NCI-H1436 (cell line): ENCODE results near the gene BHLHE23.
A peak's percentile ranks its signal among the peaks of the same experiment; 100 is the strongest.

Experiments
- DNase-seq: peaks from one replicate; lab custom pipeline; 2025; lab: John Stamatoyannopoulos, UW

The BHLHE23 gene

DNA sequence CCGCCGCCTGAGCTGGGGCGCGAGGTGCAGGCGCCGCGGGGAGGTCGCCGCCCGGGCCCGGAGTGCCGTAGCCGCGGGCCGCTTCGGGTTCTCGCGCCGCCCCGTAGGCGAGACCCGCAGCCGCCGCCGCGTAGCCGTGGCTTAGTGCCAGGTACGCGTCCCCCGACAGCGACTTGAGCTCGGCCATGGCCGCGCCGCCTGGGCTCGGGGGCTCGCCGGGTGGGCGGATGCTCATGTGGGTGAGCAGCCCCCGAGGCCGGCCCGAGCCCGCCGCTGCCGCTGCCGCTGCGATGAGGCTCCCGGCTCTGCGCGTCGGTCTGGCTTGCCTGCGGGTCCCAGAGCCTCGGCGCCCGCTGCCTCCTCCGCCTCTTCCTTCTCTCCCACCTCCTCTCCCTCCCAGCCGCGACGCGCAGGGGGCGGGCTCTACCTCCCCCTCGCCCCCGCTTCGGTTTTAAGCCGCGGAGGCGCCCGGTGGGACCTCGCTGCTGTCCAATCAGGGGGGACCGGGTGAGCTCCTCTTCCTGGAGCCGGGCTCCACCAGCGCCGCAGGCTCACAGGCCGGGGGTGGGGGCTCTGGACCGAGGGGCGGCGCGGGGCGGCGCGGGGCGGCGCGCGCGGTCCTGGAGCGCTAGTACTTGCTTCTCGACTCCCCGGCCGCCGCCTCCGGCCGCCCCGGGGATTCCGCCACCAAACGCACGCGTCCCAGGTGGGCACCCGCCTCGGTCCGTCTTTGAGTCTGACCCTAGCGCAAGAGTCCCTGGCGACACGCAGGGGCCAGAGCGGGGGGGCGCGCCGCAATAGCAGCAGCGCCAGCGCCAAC lies at the start of gene BHLHE23:
TSS of gene BHLHE23 (minus strand) at position 425 of the 820 bp plus-strand sequence. CDS start at position 235, 190 bp downstream.
- DNase-seq, result peak; percentile 83

DNA sequence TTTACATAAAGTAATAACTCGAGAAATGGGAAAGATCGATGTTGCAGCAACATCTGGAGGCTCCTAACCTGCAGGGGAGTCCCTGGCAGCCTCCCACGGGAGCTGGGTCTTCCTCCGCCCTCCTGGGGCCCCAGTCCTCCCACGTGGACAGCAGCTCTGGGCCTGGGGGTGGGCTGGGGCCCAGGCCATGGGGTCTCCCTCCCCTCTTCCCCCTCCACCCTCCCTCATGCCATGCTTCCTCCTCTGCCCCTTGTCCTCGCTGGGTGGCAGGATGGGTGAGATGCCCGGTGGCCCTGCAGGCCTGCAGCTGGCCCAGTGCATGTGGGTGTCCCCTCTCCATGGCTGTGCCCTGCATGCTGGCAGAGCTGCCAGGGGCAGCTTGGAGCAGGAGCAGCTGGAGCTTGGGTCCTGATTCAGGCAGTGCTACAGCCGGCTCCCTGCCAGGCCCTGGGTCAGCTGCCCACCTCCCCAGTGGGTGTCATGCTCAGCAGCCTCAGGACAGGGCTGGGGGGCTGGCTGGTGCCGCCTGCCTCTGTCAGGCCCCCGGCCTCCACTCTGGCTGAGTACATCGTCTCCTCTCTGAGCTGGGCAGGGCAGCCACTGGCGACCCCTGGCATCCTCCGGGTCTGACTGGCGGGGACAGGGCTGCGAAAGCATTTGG lies 48.9 kb upstream of the BHLHE23 start:
- DNase-seq, result no peak

DNA sequence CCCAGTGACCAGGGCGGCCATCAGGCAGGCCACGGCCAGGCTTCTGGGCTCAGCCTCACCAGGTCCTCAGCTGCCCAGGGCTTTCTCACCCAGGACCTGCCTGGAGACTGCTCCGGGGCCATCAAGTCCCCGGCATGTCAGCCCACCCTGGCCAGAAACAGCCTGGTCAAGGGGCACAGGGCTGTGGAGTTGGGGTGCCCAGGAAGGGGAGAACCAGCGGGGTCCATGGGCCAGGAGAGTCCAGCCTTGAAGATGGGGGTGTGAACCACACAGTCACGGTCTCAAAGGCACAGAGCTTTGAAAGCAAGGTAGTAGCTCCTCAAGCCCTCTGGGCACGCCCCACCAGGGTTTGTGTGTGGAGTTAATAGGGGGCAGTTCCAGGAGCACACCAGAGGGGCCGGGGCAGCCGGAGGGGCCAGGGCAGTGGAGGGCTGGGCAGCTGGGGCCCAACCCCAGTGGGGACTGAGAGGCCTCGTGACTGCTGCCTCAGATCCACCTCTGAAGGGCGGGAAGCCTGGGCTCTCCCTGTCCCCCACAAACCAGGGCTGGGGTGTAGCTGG lies 48.0 kb upstream of the BHLHE23 start:
- no peak for DNase-seq

DNA sequence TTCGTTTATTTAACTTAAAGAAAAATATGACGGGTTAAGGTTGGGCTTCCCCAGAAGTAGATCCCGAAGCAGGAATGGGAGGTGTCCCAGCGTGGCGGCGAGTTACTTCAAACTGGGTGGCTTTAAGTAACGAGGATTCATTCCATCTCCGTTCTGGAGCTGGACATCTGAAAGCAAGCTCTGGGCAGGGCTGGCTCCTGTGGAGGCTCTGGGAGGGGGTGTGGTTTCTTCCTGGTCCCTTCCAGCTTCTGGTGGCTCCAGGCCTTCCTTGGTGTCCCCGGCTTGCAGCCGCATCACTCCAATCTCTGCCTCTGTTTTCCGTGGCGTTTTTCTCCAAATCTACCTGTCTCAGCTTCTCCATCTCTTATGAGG lies 47.3 kb upstream of the BHLHE23 start:
- no peak for DNase-seq

DNA sequence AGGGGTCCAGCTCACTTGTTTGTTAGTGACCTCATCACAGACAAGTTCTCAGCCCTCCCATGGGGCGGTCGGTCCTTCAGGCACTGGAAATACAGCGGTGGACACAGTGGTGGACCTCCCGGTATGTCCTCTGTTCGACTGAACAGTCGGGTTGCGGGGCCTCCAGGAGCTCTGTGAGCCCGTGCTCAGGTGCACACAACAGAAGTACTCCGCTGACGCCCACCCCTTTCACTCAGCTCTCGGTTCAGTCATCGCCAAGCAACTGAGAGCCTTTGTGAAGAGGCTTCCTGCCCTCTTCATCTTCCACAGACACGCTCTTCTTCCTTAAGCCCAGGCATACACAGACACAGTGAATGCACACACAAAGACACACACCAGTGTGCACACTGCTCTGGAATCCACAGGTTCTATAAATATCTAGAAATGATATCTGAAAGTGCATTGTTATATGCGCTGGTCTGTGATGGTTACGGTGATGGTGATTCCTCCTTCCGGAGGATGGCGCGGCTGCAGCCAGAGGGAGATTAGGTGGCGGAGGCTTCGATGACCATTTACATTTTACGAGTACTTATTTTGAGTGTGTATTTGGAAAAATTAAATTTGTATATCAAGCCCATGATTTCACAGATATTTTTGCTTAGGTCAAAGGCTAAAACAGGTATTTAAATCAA lies 46.8 kb upstream of the BHLHE23 start:
- DNase-seq, result no peak

DNA sequence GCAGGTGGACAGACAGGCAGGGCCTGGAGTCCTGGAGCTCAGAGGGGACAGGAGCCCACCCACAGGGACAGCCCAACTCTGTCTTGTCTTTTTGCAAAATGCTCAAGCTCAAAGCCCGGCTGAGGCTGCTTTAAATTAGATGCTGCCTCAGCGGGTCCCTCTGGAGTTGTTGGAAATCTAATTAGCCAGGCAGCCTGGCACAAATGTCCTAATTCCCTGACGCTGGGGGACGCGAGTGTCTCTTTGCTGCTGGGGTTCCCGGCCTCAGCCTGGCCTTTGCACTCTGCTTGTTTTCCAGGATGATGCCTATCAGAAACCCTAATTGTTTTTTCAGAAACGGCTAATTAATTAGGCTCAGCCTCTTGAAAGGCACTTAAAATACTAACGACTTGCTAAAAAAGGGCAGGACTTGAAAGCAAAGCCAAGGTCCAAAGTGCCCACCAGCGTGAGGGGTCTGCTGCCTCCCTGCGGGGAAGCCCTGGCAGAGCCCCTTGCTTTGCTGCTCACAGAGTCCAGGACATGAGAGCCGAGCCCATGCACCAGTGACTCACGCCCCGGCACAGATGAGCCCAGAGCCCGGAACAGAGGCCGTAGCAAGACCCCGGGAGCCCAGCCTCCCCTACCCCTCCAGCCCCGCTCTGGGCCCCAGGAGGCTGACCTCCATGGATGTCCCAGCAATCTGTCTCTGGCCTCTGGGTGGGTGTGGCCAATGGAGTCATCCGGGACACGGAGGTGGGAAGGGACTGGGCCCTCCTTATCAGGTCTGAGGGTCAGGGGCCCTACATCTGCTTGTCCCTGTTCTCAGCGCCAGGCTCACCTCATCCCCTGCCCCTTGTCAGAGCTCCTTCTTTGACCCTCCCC lies 46.0 kb upstream of the BHLHE23 start:
- no peak for DNase-seq

DNA sequence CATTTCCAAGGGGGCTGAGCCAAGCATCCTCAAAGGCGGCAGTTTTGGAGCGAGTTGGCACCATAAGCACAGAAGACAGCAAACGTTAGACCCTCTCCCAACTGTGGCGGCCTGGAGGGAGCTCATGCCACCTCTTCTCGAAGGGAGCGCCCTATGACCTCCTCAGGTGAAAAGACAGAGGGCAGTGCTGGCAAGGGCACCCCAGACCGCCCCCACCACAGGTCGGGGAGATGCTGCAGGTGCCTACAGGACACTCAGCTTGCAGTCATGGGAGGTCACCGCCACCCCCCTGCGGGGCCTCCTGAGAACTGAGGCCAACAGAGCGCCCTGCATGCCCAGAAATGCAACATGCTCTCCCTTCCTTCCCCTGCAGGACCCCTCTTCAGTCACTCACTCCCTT lies 45.1 kb upstream of the BHLHE23 start:
- no peak for DNase-seq

DNA sequence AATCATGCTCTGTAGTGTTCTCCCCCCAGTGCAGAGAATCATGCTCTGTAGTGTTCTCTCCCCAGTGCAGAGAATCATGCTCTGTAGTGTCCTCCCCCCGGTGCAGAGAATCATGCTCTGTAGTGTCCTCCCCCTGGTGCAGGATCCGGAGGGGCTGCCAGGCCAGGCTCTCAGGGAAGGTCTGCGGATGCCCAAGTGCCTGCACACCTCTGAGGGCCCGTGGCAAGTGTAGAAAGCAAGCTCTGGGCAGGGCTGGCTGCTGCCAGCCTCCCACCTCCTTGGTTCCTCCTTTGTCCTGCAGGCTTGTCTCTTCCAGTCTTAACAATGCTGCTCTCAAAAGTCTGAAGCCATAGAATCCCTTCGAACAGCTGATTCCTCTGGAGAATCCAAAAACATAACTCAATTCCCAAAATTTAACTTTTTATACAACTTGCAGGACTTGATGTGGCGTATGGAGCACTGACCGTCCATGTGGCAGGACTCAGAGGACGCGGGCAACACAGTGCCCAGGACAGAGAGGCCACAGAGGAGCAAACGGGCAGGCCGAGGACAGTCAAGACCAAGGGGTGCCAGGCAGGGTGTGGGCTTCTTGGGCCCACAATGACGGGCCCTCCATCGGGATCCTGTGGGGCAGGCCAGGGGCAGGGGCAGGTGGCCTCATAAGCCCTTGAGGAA lies 44.6 kb upstream of the BHLHE23 start:
- DNase-seq, result no peak

DNA sequence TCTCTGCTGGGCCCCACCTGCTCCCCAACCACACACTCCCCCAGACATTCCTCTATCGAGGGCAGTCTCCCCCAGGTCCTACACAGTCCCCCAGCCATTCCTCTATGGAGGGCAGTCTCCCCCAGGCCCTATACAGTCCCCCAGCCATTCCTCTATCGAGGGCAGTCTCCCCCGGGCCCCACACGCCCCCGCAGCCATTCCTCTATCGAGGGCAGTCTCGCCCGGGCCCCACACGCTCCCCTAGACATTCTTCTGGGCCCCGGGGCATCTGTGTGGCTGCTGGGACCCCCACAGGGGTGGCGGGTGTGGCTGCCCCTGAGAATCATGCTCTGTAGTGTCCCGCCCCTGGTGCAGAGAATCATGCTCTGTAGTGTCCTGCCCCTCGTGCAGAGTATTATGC lies 43.6 kb upstream of the BHLHE23 start:
- no peak for DNase-seq

DNA sequence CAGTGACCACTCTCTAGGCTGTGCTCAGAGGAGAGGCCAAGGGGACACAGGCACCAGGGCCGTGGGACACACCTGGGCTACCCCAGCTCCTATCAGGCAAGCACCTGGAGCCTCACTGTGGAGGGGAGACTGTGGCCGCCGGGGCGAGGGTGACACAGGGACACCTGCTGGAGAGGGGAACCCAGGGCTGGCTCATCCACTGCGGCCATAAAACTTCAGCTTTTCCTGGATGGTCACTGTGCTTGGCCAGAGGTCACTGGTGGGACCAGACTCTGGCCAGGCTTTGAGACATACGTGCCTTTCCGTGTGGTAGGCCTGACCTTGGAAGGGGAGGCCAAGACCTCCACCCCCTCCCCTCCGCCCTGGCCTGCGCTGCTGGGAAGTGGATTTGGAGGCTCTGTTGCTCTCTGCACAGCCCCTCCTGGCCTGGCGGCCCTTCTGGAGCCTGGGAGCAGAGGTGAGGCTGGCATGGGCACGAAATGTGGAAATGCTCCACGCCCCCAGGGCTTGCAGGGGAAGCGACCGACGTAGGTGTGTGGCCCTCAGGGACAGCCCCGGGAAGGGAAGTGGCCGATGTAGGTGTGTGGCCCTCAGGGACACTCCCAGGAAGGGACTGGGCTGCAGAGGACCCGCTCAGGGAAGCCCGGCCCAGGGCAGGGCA lies 42.9 kb upstream of the BHLHE23 start:
- no peak for DNase-seq

DNA sequence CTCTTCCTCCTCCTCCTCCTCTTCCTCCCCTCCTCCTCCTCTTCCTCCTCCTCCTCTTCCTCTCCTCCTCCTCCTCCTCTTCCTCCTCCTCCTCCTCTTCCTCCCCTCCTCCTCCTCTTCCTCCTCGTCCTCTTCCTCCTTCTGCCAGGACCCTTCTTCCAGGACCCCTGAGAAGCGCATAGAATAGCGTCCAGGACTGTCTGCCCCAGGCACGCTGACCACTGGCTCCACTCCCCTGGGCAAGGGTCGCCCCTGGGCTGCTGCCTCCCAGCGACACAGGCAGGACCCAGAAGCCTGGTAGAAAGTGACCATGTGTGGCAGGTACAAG lies 42.4 kb upstream of the BHLHE23 start:
- DNase-seq, result no peak

DNA sequence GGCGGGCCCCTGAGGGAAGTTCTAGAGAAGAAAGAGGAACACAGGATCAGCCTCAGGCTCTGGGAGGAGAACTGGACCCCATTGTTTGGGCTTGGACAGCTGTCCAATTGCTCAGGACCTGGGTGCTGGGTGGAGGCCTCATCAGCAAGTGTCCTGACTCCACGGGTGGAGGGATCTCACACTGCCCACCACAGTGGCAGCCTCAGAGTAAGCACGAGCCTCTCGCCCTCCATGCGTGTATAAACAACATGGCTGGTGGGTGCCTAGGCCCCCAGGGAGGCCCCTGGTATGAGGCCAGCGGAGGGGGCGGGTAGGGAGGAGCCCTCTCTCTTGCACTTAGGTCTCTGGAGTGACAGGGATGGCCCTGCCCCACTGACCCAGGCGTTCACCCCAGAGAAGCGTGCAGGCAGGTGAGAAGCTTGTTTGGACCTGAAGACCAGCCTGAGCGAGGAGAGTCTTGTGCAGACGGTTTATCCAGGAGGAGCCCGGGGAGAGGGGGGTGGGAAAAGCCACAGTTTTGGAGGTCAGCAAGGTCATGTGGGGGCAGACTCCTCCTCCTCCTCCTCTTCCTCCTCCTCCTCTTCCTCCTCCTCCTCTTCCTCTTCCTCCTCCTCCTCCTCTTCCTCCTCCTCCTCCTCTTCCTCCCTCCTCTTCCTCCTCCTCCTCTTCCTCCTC lies 41.9 kb upstream of the BHLHE23 start:
- DNase-seq, result no peak

DNA sequence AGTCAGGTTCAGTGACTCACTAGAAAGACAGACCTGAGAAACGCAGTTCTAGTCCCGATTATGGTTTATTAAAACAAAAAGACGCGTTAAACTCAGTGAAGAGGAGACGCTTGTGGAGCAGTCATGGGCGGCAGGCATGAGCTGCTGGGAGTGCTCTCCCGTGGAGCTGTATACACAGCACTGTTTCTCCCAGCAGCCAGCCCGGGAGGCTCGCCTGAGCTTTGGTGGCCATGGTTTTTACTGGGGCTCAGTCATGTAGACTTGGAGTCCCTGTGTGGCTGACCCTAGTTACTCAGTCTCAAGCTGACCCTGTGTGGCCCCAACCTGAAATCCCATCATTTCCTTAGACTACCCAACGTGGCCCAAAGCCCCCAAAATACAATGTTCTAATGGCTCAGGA lies 41.2 kb upstream of the BHLHE23 start:
- no peak for DNase-seq

DNA sequence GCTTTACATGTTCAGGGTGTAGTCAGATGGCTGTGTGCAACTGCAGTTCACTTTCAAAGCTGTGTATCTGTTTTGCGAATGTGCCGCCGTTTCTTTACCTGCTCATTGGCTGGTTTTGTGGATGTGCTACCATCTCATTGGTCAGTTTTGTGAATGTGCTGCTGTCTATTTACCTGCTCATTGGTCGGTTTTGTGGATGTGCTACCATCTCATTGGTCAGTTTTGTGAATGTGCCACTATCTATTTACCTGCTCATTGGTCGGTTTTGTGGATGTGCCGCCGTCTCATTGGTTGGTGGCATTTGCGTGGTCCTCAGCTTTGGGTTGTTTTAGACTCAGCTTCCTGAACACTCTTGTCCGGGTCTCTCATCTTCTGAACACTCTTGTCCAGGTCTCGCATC lies 40.5 kb upstream of the BHLHE23 start:
- DNase-seq, result no peak

DNA sequence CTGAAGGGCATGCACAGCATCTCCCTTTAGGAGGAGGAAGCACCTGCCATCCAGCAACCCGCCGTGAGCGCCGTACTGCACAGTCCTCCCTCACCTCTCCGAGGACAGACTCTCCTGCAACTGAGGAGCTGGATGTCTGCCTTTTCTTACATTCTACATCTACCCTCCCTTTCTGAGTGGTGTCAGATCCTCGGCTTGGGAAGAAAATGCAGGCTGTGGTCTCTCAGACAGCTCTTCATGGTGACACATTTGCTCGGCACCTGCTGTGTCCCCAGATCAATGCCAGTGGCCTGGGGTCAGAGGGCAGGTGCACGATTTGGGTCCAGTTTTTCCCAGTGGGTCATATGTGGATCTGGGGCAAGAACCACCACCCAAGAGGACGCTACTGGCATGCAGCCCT lies 40.1 kb upstream of the BHLHE23 start:
- DNase-seq, result no peak

DNA sequence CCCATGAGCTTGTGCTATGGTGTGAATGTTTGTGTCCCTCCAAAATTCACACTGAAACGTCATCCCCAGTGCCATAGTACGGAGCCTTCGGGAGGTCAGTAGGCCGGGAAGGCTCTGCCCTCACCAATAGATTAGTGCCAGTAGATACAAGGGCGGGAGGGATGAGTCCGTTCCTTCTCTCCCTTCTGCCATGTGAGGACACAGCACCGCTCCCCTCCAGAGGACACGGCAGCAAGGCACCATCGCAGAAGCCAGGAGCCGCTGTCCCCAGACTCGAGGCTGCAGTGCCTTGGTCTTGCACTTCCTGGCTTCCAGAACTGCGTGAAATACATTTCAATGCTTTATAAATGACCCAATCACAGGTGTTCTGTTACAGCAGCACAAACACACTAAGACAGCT lies 39.2 kb upstream of the BHLHE23 start:
- DNase-seq, result no peak

DNA sequence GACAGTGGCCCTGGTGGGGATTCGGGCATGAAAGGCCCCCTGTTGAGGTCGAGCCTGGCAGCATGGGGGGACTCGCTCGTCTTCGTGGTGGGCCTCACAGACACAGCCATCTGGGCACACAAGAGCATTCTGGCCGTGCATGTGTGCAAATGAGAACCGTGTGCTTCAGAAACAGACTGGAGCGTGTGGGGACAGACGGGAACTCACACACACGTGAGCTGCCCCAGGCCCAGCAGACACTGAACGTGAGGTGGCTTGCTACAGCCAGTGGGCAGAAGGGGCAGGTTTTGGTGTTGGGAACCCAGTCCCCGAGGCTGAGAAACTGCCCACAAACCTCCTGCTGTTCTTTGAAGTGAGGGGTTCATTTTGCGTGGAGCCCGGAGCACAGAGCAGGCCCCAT lies 38.6 kb upstream of the BHLHE23 start:
- DNase-seq, result no peak

DNA sequence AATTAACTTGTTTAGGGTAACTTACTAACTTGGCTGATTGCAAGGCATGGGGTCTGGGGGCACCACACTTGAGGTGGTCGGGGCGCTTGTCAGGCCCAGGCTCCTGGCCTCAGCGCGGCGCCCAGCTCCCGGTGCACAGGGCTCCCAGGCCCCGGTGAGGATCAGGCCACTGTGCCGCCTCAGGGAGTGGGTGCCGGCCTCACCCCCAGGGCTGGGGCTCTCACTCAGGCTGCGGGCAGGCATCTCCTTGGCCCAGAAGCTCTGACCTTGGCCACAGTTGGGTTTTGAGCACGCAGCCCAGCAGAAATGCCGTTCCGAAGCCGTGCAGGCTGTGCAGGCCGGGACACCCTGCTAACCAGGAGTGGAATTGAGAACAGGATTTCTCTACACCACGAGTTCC lies 37.8 kb upstream of the BHLHE23 start:
- no peak for DNase-seq

DNA sequence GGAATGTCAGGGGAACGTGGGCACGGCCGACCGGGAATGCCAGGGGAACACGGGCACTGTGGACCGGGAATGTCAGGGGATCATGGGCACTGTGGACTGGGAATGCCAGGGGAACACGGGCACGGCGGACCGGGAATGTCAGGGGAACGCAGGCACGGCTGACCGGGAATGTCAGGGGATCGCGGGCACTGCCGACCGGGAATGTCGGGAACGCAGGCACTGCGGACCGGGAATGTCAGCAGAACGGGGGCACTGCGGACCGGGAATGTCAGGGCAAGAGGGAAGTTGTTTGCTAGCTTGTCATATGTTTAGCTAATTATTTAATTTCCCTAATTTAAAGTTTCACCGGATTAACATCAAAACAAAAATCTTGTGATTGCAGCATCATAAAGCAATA lies 37.4 kb upstream of the BHLHE23 start:
- no peak for DNase-seq
